ENCODE data around the gene MYO16.

MYO16 gene

GRCh38 chr13:109159650-109160309, 530.4 kb downstream of the MYO16 start:
- DNase-seq, result no peak

DNA sequence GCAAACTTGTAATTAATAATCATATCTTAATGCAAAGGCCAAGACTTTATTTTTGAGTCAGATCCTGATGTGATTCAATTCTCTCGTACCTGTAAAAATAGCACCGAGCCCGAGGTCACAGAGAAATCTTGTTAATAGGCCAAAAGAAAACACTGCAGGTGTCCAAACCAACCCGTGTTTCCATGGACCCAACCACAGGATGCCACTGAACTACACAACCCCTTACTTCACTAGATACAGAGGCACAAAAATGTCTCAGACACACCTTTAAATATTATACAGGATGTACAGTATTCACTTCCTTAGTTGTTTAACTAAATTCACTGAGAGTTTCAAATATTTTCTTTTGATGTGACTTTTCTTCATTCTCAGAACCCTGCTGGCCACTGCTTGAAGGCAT, 530.9 kb downstream of the MYO16 start:
- no peak for DNase-seq

DNA sequence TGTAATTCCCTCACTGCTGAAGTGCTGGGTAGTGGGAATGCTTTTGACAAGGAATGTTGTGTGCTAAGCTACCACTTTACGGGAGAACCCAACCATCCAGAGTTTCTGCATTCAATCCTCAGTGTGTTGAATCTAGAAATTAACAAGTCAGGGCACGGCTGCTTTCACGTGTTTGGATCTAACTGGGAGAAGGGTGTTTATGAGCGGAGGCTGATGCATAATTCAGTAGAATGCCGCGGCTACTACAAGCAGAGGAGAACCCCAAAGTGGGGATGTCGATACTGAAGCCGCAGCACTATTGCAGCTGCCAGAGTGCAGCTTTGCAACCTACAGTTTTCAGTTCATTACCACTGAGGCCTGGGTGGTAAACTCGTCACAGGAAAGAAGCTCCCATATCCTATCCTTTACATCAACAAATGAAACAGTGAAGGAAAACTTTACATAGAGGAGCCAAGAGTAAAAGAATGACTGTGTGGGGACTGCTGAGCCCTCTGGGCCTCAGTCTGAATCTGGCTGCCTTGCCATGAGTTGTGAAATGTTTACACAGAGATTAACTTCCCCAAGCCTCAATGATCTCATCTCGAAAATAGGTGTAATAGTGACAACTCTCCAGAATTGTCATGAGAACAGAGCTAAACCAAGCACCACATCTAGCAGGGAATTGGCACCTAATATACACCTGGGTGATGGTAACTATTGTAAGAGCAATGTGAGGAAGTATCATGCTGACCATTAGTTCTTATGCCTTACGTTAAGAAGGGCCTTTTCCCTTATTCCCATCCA, 531.7 kb downstream of the MYO16 start:
- no peak for DNase-seq

- DNase-seq, result no peak
Measured at GRCh38 chr13:109162248-109163036, 533.0 kb downstream of the MYO16 start.

DNA sequence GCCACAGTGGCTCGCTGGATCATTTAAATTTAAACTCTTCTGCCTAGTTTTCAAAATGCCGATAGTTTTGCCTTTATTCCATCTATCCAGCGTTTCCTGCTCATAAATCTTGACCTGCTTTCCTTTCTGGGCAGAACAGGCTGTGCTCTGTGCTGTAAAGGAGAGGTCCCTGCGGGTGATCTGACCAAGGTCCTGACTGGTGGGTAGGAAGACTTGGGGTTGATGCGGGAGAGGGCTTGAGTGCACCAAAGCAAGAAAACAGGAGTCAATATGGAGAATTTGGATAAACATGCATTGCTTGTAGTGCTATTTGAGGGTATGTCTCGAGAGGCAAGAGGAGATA, 533.6 kb downstream of the MYO16 start:
- no peak for DNase-seq

GRCh38 chr13:109165417-109165904, 536.0 kb downstream of the MYO16 start:
- no peak for DNase-seq

DNA sequence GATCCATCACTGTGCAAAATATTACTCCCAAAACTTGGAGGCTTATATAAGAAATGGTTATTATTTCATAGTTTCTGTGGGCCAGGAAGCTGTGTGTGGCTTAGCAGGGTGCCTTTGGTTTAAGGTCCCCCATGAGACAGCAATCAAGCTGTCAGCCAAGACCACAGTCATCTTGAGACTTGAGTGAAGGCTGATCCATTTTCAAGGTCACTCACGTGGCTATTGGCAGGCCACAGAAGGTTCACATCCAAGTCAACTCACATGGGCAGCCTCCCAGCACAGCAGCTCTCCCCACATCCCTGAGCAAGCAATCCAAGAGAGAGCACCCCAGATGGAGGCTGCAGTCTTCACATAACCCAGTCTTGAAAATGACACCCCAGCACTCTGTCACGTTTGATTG, 537.4 kb downstream of the MYO16 start:
- DNase-seq, result no peak

DNA sequence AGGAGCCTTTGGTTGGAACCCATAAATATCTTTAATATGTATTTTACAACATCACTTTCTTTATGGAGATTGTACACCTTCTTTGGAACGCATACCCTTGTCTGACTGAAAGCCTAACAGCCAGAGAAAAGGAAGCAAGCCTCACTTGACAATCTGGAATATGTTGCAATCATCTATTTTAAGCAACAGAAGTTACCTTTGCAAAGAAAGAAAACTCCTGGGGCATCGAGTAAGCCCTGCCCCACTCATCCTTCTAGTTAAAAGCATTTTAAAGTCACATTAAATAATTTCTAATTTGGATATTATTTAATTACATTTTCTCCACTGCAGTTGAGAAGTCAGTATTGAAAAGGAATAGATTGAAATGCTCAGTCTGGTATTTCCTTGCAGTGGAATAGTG, 542.7 kb downstream of the MYO16 start:
- DNase-seq, result no peak

- DNase-seq, result no peak
Measured at GRCh38 chr13:109175666-109176065, 546.3 kb downstream of the MYO16 start.

DNA sequence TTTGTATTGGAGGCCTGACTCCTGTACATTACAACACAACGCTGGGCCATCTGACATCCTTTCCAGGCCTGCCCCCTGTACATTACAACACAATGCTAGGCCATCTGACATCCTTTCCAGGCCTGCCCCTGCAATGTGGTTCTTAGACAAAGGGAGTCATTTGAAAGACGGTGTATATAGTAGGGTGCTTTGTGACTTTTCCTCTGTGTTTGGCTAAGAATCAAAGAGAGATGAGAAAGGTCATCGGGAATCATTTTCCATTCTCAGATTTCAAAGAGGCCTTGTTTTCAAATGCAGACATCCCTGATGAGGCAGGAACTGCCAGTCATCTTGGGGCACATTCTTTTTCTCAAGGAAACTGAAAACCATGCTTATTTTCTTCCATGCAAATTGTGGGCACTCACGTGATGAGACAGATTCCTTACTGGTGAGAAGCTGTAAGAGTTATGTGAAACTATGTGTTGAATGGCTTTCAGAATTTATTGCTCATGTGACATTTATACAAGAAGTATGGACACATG, 551.6 kb downstream of the MYO16 start:
- DNase-seq, result no peak

DNA sequence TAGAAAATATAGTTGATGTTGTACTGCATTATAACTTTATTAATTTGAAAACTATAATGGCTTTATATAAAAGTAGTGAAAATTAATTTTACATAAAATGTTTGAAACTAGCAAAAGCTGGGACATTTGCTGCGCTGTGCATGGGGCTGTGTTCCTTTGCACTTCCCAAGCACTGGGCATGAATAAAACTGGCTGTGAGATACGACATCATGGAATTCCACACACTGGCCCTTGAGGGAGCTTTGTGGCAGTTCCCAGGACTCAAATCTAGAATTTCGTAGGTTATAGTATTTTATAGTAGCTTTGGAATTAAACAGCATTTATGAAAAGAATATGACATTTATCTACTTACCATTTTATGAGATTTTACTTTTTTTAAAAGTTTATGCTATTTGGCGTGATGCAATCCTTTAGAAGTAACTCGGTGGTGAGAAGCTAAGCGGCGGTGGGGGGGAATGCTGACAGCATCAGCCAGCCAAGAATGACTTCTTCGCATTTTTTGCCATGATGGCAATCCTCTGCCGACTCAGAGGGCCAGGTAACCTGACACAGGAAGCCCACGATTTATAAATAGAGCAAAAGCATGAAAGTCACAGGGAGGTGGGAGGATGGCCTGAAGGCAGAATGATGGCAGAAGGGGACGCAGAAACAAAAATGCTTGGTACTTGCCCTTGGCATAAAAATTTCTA, 553.5 kb downstream of the MYO16 start:
- DNase-seq, result no peak

- no peak for DNase-seq
Measured at GRCh38 chr13:109191413-109191812, 562.0 kb downstream of the MYO16 start.

GRCh38 chr13:109192306-109192705, 562.9 kb downstream of the MYO16 start:
- no peak for DNase-seq

GRCh38 chr13:109196948-109197347, 567.5 kb downstream of the MYO16 start:
- DNase-seq, result no peak

DNA sequence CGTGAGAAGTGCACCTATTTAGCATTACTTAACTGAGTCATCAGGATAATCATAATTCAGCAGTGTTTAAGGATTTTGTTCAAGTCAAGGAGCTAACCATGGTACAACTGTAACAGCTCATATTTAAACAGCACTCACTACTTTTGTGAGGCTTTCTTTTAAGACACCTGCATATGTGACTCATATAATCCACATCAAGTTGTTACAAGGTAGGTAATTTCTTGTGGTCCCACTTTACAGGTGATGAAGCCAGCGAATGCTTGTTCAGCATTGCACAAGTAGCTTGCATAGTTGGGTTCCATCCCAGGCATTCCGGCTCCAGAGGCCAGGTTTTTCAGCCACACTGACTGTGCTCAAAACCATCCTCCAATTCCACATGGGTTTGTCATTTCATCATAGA, 569.2 kb downstream of the MYO16 start:
- no peak for DNase-seq

- no peak for DNase-seq
Measured at GRCh38 chr13:109199280-109199679, 569.9 kb downstream of the MYO16 start.

- no peak for DNase-seq
Measured at GRCh38 chr13:109200556-109200955, 571.1 kb downstream of the MYO16 start.

DNA sequence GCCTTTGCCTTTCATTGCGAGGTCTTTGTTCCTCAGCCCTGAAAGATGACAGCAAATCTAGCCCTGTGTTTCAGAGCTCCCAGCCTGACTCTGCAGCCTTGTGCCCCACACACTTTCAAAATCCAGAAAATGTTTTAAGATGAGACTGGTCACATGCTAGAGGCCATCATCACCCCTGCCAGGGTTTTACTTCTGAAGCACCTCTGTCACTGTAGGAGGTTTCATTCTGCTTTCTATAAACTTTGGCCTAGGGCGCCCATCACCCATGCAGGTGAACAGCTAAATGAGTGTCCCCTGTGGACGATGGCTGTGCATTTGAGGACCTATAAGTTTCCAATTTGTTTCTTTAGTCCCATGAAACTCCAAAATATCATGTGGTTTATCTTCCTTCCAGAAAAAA, 574.2 kb downstream of the MYO16 start:
- no peak for DNase-seq

DNA sequence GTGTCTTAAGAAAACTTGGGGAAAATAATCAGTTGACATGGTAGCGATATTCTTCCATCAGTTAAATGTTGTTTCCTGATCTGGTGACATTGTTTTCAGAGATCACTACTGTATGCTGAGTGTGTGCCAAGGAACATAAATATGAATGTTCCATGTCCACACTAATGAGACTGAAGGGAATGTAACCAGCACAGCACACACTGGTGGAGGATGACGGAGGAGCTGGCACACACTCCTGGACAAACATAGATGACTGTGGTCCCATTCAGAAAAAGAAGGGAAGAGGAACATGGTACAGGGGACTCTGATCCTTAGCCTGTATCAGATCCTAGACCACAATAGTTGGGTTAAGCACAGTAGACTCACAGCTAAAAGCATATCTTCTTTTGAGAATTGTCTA, 574.8 kb downstream of the MYO16 start:
- no peak for DNase-seq

DNA sequence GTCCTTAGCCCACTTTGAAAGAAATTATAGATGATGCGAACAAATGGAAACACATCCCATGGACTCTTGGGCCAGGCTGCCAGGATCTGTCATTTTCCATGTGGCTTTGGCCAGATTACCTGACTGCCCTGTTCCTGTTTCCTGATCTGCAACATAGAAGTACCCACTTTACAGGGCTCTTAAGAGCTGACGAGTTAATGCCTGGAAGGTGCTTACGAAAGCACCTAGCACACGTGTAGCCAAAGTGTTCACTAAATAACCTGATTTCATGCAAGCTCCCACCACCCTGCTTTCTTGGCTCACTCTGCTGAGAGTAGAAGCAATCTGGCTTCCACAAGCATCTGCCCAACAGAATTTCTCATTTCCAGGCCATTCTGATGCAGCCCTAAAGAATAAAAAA, 575.2 kb downstream of the MYO16 start:
- DNase-seq, result no peak

DNA sequence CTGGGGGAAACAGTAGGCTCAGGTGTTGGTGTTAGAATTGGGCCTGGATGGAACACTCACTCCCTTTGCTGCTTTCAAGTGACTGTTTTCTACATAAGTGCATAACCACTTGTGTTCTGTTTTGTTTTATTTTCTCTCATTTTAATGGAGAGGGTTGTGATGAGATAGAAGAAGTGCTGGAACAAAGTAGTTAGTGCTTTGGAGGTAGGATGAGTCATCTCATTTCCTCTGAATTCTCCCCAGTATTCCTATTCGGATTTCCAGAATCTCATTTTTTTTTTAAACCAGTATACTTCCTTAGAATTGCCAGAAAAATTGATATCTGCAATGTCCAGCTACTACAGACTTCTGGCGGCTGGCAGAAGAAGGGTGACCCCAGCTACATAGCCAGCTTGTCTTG, 575.9 kb downstream of the MYO16 start:
- DNase-seq, result no peak

- DNase-seq, result no peak
Measured at GRCh38 chr13:109206616-109207015, 577.2 kb downstream of the MYO16 start.

DNA sequence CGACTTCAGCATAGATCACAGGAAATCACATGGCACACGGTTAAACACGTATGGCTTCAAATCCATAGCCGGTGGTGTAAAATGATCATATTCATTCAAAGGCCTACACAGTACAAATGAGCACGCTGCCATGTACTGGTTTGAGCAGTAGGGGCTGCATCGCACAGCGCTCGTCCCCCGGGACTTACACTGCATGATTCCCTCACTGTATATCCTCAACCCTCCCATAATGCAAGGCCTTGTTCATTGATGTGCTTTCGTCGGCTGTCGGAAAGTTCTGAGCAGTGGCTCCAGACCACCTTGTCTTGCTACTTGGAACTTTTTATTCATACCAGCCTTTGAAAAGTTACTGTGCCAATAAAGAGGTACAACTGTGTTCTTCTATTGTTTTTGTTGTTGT, 578.2 kb downstream of the MYO16 start:
- no peak for DNase-seq
